GM18526 (cell line): ENCODE measurements around the gene C12orf75.

ENCODE experiments used
- POLR2A ChIP-seq: IDR thresholded peaks from 3 replicates; pipeline ENCODE4 v1.6.1; 2011; ENCODE audit not compliant: insufficient read length; ENCODE audit errors: extremely low read depth

Gene C12orf75

GRCh38 chr12:105330283-105330930, at the start of gene C12orf75:
TSS of gene C12orf75 (plus strand) at chr12:105330691. CDS start at chr12:105330892, 201 bp downstream.
- peak; percentile 48 for TF ChIP-seq POLR2A

- no peak for TF ChIP-seq POLR2A
Observed at GRCh38 chr12:105280966-105281693, 49.4 kb upstream of the C12orf75 start.

GRCh38 chr12:105281694-105282049, 48.8 kb upstream of the C12orf75 start:
- TF ChIP-seq POLR2A: no peak

- TF ChIP-seq POLR2A: no peak
Observed at GRCh38 chr12:105285378-105285777, 45.1 kb upstream of the C12orf75 start.

GRCh38 chr12:105287408-105287807, 43.1 kb upstream of the C12orf75 start:
- TF ChIP-seq POLR2A: no peak

GRCh38 chr12:105288311-105288996, 42.0 kb upstream of the C12orf75 start:
- no peak for TF ChIP-seq POLR2A

- no peak for TF ChIP-seq POLR2A
Observed at GRCh38 chr12:105289114-105289904, 41.2 kb upstream of the C12orf75 start.

- no peak for TF ChIP-seq POLR2A
Observed at GRCh38 chr12:105291531-105291930, 39.0 kb upstream of the C12orf75 start.

- no peak for TF ChIP-seq POLR2A
Observed at GRCh38 chr12:105292705-105293104, 37.8 kb upstream of the C12orf75 start.

GRCh38 chr12:105293187-105293586, 37.3 kb upstream of the C12orf75 start:
- TF ChIP-seq POLR2A: no peak

- TF ChIP-seq POLR2A: no peak
Observed at GRCh38 chr12:105294161-105294560, 36.3 kb upstream of the C12orf75 start.

GRCh38 chr12:105294886-105295479, 35.5 kb upstream of the C12orf75 start:
- TF ChIP-seq POLR2A: no peak

GRCh38 chr12:105296116-105297089, 34.1 kb upstream of the C12orf75 start:
- no peak for TF ChIP-seq POLR2A

- no peak for TF ChIP-seq POLR2A
Observed at GRCh38 chr12:105300883-105301282, 29.6 kb upstream of the C12orf75 start.
